CD4-positive, alpha-beta T cell treated with Interleukin-15 for 4 hours (primary cell): ENCODE measurements around the gene RAD51B.

Experiments
- DNase-seq: peaks from one replicate; pipeline ENCODE4 v3.0.0-alpha.2; 2020; ENCODE audit warnings: low spot score

Gene RAD51B

GRCh38 chr14:68145539-68145938, 326.0 kb downstream of the RAD51B start:
- DNase-seq = no peak

GRCh38 chr14:68146818-68147217, 327.2 kb downstream of the RAD51B start:
- DNase-seq = no peak

GRCh38 chr14:68147303-68147702, 327.7 kb downstream of the RAD51B start:
- DNase-seq = no peak

- no peak for DNase-seq
Measured at GRCh38 chr14:68148276-68148675, 328.7 kb downstream of the RAD51B start.

DNA sequence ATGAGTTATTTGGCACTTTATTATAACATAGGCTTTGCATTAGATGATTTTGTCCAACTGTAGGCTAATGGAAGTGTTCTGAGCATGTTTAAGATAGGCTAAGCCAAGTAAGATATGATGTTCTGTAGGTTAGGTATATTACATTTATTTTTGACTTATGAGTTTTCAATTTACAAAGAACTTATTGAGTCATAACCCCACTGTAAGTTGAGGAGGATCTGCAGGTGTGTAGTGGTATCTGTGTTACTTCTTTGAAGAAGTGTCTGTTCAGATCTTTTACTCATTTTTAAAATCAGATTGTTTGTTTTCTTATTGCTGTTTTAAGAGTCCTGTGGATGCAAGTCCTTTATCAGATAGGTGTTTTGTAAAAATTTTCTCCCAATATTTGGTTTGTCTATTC, 329.2 kb downstream of the RAD51B start:
- no peak for DNase-seq

GRCh38 chr14:68153275-68153674, 333.7 kb downstream of the RAD51B start:
- DNase-seq = no peak

DNA sequence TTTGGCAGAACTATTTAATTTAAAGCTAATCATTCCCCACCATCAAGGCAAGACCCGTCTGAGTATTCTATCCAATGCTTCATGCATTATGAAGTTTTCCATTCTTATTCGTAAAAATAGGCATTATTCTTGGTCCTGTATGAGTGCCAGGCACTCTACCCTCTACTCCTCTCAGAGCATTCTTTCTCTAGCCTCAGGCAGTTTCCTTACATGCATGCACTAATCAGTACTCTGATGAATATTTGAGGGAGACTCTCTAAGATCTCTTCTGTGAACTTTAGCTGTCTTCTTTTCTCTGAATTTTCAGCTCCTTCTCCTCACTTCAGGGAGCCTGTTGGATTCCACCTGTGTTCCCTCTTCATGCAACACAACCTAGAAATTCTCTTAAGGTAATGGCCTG, 334.7 kb downstream of the RAD51B start:
- DNase-seq = no peak

DNA sequence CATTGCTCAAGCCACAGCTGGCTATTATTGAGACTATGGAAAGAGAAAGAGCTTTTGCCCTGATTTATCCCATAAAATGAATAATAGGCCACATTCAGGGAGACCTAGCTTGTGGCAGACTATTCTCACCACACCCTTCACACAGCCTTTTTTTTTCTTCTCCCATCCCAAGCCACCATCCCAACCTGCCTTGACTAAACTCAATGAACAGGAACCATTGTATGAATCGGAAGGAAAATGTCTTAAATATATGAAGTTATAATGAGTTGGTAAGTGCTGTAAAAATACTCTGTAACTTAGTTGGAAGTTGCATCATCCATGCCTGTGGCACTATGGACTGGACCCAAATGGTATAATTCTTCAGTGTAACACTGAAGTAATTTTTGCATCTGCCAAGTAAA, 338.4 kb downstream of the RAD51B start:
- DNase-seq = no peak

- no peak for DNase-seq
Measured at GRCh38 chr14:68158640-68159039, 339.1 kb downstream of the RAD51B start.

DNA sequence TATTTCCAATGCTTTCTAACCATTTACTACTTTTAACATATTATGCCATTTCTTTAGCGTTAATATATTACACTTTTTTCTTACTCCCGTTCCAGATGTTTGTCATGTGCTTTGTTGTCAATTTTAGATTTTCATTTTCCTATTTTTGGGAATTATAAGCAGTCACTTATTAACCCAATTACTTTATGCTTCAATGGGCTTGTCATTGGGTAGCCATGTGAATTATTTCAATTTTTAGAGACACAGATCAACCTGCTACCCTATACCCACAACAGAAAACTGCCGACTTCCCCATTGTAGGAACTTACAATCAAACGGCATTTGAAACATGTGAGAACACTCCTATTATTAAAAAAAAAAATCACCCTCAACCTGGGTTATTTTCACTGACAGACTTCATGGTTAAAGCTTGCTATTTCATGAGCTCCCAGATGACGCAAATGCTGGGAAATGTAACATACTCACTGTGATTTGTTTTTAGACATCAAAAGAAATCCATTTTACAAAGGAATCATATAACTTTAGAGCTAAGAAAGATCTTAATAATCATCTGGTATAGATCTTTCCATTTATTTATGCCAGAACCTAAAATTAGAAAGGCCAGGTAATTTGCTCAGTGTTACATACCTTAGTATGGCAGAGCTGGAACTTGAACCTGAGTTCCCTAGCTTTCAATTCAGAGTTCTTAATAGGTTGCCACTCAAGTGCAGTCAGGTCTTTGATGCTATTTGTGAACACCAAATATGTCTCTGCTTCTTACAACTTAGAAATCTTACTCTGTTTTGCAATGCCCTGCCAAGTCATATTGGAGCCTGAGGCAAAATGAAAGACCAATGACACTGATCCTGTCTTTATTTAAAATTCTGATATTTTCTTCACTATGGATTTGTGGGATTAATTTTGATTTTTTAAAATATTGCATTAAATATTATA, 340.4 kb downstream of the RAD51B start:
- DNase-seq = no peak

- DNase-seq = no peak
Measured at GRCh38 chr14:68160779-68161546, 341.4 kb downstream of the RAD51B start.

GRCh38 chr14:68162887-68163286, 343.3 kb downstream of the RAD51B start:
- DNase-seq = no peak

DNA sequence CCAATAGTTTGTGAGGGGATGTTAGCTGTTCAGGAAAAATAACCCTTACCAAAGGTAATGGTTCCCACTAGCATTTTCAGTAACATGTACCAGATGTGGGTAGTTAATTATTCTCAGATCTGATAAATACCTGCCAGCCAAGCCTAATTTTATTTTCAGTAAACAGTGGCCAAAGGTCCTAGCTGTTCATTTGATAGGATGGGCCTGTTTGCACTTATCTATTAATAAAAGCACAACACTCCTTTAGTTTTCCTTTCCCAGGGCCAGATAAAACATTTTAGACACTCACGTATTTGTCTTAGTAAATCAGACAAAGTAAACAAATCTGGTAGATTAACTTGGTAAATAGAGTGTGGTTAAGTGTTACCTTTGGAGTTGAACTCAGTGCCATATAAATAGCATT, 345.1 kb downstream of the RAD51B start:
- no peak for DNase-seq

DNA sequence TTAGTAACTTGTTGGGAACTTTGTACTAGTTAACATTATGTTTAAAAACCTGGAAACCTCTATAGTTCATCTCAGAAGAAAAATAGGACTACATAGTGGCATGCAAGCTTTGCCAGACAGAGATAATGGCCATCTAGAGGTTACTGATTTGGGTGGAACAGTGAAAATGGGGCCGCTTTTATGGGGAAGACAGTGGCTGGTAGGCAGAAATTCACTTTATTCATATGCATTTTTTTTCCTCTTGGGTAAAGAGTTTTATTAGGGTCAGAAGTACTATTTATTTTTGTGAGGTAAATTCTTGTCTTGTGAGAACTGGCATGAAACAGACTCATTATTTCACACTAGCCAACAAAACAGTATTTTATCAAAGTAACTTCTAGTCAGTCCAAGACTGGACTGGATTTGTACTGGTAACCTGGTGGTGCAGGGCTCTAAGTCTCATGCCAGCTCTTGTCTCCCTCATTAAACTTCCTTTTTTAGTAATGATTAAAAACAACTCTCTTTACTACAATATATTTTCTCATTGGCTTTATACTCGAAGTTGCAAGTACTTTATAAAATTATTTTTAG, 345.8 kb downstream of the RAD51B start:
- DNase-seq = no peak

DNA sequence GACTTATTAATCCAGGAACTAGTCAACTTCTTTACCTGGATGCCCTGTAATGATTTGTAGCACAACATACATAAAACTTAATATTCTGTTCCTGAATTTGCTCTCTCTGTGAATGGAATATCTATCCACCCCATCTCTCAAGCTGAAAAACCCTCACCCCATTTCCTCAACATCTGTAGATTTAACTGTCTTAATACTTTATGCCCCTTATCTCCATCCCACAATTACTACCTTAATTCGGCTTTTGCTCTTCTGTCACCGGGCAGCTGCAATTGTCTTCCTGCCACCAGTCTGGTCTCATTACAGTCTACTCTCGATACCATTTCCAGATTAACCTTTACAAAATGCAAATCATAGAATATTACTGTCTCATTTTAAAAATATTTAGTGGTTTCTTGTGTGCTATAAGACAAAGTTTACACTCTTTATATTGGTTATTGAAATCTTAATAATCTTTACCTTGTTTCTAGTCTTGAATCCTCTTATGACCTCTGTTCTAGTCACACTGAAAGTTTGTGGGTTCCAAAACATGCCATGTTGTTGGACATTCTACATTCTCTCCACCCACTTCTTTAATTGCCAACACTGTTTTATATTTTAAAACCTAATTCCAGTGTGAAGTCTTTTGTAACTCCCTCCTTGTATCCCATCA, 347.3 kb downstream of the RAD51B start:
- no peak for DNase-seq

DNA sequence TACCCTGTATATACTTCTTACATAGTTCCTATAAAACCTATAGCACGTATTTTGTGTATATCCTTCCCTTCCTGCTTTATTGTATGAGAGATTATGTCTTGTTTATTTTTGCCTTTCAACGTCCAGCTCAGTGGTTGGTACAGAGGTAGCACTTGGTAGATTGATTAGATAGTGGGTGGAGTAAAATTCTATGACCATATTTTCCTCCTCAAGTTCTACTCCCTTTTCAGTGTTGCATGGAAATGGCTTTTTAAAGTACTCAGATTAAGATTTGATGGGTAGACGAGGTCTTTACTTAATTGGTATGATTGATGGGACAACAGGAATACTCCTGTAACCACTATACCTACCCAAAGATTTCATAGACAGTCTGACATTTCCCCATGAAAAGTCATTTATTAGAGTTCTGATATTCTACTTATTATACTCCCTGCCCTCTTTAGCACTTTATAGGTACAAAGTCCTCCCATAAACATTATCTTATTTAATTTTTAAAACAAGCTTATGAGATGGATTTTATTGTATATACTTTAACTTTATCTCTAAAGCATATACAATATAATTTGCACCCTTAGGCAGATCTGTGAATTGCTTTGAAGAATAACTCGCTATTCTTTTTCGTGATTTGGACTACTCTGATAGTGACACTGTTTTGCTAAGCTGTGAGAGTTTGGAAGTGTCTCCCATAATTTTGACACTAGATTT, 348.0 kb downstream of the RAD51B start:
- no peak for DNase-seq

DNA sequence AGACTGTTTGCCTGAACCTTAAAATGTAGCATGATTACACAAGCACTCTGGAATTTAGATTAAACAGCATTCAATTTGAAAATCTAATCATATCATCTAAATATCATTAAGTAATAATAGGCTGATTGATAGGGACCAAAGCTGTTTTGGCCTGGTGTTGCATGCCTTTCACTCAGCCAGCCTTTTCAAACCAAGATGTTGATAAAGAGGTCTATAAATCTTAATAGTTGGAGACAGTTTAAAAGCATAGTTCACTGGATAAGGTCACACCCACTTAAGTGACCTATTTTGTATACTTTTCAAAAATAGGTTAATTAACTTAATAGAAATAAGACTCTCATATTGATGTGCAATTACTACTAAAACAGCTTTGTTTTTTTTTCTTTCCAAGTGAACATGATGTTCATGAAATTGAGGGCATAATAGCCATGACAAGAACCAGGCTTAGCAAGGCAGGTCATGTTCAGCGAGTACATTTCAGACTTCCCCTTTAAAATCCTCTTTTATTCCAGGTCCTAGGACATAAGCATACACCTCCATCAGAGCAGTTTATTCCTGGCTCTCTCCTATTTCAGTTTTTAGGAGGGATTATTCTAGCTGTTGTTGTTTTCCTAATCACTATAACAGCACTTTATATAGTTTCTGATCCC, 349.0 kb downstream of the RAD51B start:
- DNase-seq = no peak

GRCh38 chr14:68172216-68172615, 352.6 kb downstream of the RAD51B start:
- no peak for DNase-seq

GRCh38 chr14:68172627-68173026, 353.0 kb downstream of the RAD51B start:
- DNase-seq = no peak

GRCh38 chr14:68173227-68173972, 353.8 kb downstream of the RAD51B start:
- DNase-seq = no peak
